ENCODE results near the gene TWIST2.

TWIST2 gene

GRCh38 chr2:238897911-238898311 is 50.0 kb downstream of the TWIST2 start:
- TF ChIP-seq EP300 (IDR thresholded peaks at IDR 0.05; ENCODE audit: borderline replicate concordance) (no peak), NFIC (IDR thresholded peaks at IDR 0.05) (no peak), REST (IDR thresholded peaks at IDR 0.05; ENCODE audit: low read depth) (no peak), YY1 (IDR thresholded peaks at IDR 0.05; ENCODE audit: low read depth) (no peak), TCF12 (IDR thresholded peaks at IDR 0.05; ENCODE audit: low read depth) (no peak), ZBTB7A (IDR thresholded peaks at IDR 0.05; ENCODE audit: low read depth) (no peak), RAD21 (IDR thresholded peaks at IDR 0.05; ENCODE audit: low read depth) (no peak), TAF1 (IDR thresholded peaks at IDR 0.05; ENCODE audit: low read depth) (no peak), USF1 (IDR thresholded peaks at IDR 0.05) (no peak), FOXM1 (IDR thresholded peaks at IDR 0.05; ENCODE audit: borderline replicate concordance, low read depth) (no peak), EGR1 (IDR thresholded peaks at IDR 0.05) (no peak), CREB1 (IDR thresholded peaks at IDR 0.05; ENCODE audit: low read depth) (no peak), MAX (IDR thresholded peaks at IDR 0.05) (no peak), TEAD4 (IDR thresholded peaks at IDR 0.05) (no peak)

- TF ChIP-seq REST (IDR thresholded peaks at IDR 0.05; ENCODE audit: low read depth) (no peak), TEAD4 (IDR thresholded peaks at IDR 0.05) (no peak), TAF1 (IDR thresholded peaks at IDR 0.05; ENCODE audit: low read depth) (no peak), RAD21 (IDR thresholded peaks at IDR 0.05; ENCODE audit: low read depth) (no peak), TCF12 (IDR thresholded peaks at IDR 0.05; ENCODE audit: low read depth) (no peak)
These were observed 50.8 kb downstream of the TWIST2 start for GRCh38 chr2:238898534-238899281.

- TF ChIP-seq TAF1 (IDR thresholded peaks at IDR 0.05; ENCODE audit: low read depth) (no peak), CEBPB (IDR thresholded peaks at IDR 0.05) (no peak), TCF12 (IDR thresholded peaks at IDR 0.05; ENCODE audit: low read depth) (no peak), YY1 (IDR thresholded peaks at IDR 0.05; ENCODE audit: low read depth) (no peak), EGR1 (IDR thresholded peaks at IDR 0.05) (no peak), ZBTB7A (IDR thresholded peaks at IDR 0.05; ENCODE audit: low read depth) (no peak), FOXM1 (IDR thresholded peaks at IDR 0.05; ENCODE audit: borderline replicate concordance, low read depth) (no peak), USF1 (IDR thresholded peaks at IDR 0.05) (no peak), EP300 (IDR thresholded peaks at IDR 0.05; ENCODE audit: borderline replicate concordance) (no peak), NFIC (IDR thresholded peaks at IDR 0.05) (no peak)
These were observed 51.5 kb downstream of the TWIST2 start for GRCh38 chr2:238899386-238899785.

GRCh38 chr2:238900511-238900910 is 52.6 kb downstream of the TWIST2 start:
- no peak for TF ChIP-seq EP300 (IDR thresholded peaks at IDR 0.05; ENCODE audit: borderline replicate concordance)
- TF ChIP-seq TCF12 (IDR thresholded peaks at IDR 0.05; ENCODE audit: low read depth) = no peak
- no peak for TF ChIP-seq USF1 (IDR thresholded peaks at IDR 0.05)
- no peak for TF ChIP-seq MAX (IDR thresholded peaks at IDR 0.05)

GRCh38 chr2:238901461-238902057 is 53.7 kb downstream of the TWIST2 start:
- TF ChIP-seq REST (IDR thresholded peaks at IDR 0.05; ENCODE audit: low read depth) = no peak
- TF ChIP-seq ZBTB7A (IDR thresholded peaks at IDR 0.05; ENCODE audit: low read depth) = no peak
- no peak for TF ChIP-seq USF1 (IDR thresholded peaks at IDR 0.05)
- no peak for TF ChIP-seq RAD21 (IDR thresholded peaks at IDR 0.05; ENCODE audit: low read depth)
